Medulla oblongata (tissue), 1 donor: ENCODE data around the gene SART1.

Source experiments
- DNase-seq: peaks from one replicate; pipeline ENCODE4 v3.0.0-alpha.2; 2015; ENCODE audit errors: extremely low spot score

SART1 gene

DNA sequence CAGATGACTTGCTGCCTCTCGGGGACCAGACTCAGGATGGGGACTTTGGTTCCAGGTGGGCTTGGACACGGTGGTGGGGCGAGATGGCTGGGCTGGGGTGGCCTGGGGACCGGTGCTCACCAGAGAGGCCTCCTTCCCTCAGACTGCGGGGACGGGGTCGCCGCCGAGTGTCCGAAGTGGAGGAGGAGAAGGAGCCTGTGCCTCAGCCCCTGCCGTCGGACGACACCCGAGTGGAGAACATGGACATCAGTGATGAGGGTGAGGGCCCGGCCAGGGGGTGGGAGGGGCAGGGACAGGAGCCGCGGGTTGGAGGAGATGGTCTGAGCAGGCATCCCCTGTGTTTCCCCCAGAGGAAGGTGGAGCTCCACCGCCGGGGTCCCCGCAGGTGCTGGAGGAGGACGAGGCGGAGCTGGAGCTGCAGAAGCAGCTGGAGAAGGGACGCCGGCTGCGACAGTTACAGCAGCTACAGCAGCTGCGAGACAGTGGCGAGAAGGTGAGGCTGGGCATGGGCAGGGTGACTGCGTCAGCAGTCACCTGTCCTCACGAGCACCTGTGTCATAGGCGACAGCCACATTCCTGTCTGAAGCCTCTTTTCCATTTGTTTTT is 5.9 kb downstream of the SART1 start:
- DNase-seq, result no peak

DNA sequence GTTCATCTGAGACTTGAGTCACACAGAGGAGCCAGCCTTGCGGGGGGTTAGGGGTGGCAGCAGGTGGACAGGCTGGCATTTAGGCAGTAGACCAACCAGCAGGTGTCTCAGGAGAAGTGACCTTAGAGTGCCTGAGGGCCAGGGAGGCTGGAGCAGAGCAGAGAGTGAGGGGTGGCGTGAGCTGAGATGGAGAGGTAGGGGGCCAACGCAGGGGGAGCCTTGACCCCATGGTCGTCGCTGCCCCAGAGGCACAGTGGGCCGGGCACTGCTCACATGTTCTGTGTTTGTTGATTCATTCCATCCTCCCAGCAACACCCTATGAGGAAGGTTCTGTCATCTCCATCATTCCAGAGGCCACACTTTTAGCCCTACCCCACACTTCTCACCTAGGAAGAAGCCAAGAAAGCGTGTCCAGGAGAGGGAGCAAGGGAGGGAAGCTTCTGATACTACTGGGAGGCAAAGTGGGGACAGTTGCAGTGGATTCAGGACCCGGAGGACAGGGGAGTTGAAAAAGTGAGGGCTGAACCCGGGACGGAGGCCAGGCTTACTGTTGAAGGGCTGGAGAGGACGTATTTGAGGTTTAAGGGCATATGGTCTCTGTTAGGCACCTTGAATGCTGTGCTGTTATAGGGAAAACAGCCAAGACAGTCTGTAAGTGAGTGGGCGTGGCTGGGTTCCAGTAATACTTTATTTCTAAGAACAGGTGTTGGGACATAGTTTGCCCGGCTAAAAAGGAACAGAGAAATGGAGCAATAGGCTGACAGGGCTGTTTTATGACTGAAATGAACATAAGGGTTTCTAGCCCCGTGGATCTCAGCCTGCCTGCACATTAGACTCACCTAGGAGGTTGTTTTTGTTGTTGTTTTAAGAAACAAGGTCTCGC is 7.3 kb downstream of the SART1 start:
- DNase-seq, result no peak

DNA sequence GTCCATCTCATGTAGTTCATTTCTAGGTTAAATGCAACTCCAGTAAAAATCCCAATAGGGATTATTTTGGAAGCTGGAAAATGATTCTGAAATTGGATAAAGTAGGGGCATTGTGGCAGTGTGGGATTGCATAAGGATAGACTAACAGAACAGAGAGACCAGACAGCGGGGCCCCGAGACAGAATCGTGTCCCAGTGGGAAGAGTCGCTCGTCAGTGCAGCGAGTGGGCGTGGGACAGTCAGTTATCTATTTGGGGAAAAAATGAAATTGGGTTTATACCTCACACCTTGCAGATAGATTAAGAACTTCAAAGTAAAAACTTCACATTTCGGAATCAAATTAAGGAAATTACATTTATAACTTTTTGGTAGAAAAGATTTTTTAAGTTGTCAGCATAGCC is 10.6 kb downstream of the SART1 start:
- DNase-seq, result no peak

- DNase-seq, result no peak
Observed at GRCh38 chr11:65973439-65974110, 12.0 kb downstream of the SART1 start.

GRCh38 chr11:65975771-65976170 is 14.2 kb downstream of the SART1 start:
- no peak for DNase-seq

DNA sequence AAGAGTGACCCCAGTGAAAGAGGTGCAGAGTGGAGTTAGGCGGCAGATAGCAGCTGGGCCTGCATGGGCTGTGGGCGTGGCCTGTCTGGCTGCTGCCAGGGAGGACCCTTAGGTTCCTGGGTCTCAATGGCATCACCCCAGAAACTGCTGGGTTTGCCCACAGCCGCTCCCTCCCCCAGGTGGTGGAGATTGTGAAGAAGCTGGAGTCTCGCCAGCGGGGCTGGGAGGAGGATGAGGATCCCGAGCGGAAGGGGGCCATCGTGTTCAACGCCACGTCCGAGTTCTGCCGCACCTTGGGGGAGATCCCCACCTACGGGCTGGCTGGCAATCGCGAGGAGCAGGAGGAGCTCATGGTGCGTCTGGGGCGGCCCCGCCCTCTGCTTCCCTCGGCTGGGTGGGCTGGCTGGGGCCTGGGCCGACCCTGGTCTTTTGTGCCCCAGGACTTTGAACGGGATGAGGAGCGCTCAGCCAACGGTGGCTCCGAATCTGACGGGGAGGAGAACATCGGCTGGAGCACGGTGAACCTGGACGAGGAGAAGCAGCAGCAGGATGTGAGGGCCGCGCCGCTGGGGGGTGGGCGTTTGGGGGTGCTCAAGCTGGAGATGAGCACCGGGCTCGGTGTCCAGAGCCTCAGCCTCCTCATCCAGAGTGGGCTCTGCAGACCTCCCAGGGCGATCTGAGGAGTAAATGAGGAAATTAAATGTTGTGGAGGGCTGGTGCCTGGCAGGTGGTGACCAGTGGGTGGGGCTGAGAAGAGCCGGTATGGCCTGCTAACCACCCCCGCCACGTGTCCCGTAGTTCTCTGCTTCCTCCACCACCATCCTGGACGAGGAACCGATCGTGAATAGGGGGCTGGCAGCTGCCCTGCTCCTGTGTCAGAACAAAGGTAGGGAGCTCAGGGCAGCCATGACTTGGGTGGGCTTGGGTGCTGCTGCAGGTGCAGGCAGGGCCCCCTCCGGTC is 15.0 kb downstream of the SART1 start:
- DNase-seq, result no peak

DNA sequence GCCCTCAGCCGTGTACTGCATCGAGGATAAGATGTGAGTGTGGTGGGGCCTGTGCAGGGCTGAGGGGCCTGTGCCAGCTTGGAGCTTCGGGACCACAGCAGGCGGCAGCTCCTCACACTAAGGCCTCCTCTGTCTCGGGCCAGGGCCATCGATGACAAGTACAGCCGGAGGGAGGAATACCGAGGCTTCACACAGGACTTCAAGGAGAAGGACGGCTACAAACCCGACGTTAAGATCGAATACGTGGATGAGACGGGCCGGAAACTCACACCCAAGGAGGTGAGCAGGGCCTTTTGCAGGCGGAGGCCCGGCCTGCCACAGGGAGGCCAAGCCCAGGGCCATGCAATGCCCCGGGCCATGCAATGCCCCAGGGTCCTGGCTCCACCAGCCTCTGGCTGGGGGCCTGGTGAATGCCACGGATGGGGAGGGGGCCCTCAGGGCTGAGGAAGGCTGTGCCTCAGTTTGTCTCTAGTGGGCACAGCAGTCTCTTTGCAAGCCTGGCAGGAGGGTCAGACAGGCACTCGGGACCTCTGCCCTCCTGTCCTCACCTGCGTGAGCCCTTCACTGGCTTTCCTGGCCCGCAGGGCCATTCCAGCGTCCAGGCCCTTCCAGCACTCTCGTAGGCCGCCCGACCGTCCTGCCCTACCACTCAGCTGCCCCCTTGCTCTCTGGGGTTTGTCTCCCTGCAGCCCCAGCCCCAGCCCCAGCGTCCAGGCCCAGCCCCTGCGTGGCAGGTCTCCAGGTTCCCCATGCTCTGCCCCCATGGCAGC is 16.3 kb downstream of the SART1 start:
- DNase-seq, result no peak

GRCh38 chr11:65978391-65979238 is 17.1 kb downstream of the SART1 start:
- DNase-seq, result no peak

GRCh38 chr11:65979261-65979759 is 17.8 kb downstream of the SART1 start:
- no peak for DNase-seq

- DNase-seq, result no peak
Observed at GRCh38 chr11:65981101-65981740, 19.7 kb downstream of the SART1 start.

GRCh38 chr11:65981972-65982823 is 20.7 kb downstream of the SART1 start:
- DNase-seq, result no peak

- no peak for DNase-seq
Observed at GRCh38 chr11:65982824-65983588, 21.5 kb downstream of the SART1 start.

DNA sequence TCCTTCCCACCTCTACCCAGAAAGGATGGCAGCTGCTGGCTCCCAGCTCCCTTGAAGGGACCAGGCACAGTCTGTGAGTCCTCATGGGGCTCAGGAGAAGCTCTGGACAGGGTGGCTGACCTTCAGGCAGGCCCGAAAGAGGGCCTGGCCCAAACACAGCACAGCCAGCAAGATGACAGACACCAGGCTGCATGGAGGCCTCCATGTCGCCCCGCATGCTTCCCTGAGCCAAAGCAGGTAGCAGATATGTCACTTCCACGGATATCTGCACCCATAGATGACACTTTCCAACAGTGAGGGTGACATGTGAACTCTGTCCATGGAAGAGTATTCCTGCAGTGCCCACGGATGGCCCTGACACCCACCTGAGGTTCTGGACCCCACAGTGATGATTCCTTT is 22.1 kb downstream of the SART1 start:
- DNase-seq, result no peak

GRCh38 chr11:65987336-65987735 is 25.8 kb downstream of the SART1 start:
- no peak for DNase-seq

- DNase-seq, result peak; percentile 98
Observed at GRCh38 chr11:65988791-65989592, 27.5 kb downstream of the SART1 start.

DNA sequence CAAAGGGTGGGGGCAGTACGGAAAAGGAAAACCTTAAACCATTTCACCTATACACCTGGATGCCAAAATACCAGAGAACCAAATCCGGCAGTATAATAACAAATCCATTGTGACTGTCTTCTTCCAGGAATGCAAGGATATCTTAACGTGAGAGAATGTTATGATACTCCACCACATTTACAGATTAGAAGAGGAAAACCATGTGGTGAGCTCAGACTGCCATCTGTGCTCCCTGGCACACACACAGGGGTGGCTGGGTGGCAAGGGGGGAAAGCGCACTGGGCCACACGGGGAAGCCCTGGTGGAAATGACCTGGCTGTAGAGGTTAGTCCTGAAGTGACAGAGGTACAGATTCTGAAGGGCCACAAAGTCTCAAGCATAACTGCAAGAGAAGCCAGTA is 30.5 kb downstream of the SART1 start:
- DNase-seq, result no peak

- DNase-seq, result no peak
Observed at GRCh38 chr11:65997286-65997685, 35.8 kb downstream of the SART1 start.
